Astrocyte (in vitro differentiated cells and primary cell): ENCODE measurements around the gene C2CD4B.

Experiments used
- EZH2 ChIP-seq: IDR thresholded peaks from 2 replicates; pipeline ENCODE4 v1.6.1; 2012; ENCODE audit warnings: mild to moderate bottlenecking, low read length, inconsistent platforms; ENCODE audit not compliant: insufficient read depth
- TF ChIP-seq, protein P1 (sequence below): IDR thresholded peaks from 2 replicates; pipeline ENCODE4 v1.5.1; 2011; ENCODE audit warnings: low read depth, mild to moderate bottlenecking, inconsistent platforms, low read length, moderate library complexity; ENCODE audit not compliant: insufficient read depth

- TF ChIP-seq EZH2: no peak
- TF ChIP-seq, protein P1, sequence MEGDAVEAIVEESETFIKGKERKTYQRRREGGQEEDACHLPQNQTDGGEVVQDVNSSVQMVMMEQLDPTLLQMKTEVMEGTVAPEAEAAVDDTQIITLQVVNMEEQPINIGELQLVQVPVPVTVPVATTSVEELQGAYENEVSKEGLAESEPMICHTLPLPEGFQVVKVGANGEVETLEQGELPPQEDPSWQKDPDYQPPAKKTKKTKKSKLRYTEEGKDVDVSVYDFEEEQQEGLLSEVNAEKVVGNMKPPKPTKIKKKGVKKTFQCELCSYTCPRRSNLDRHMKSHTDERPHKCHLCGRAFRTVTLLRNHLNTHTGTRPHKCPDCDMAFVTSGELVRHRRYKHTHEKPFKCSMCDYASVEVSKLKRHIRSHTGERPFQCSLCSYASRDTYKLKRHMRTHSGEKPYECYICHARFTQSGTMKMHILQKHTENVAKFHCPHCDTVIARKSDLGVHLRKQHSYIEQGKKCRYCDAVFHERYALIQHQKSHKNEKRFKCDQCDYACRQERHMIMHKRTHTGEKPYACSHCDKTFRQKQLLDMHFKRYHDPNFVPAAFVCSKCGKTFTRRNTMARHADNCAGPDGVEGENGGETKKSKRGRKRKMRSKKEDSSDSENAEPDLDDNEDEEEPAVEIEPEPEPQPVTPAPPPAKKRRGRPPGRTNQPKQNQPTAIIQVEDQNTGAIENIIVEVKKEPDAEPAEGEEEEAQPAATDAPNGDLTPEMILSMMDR: no peak
Measured at GRCh38 chr15:62209322-62209721, 44.2 kb upstream of the C2CD4B start.
